Thyroid gland (tissue), 4 donors: ENCODE measurements around the gene DSP. TPM values are rescaled to one million over a fixed set of nuclear protein-coding genes. Genes with fewer than 3 reads are reported as not detected.

Source experiments
- DNase-seq, 2 donors: peaks; one replicate each; pipeline ENCODE4 v3.0.0-alpha.2; 2019
- H3K27ac ChIP-seq, 3 donors: fragments of 200-600 bp; sonication (generic); 1 replicate in 2 of 3; 2 replicates in 1 of 3; pipeline ENCODE4 v1.5.1; 2016 to 2019; ENCODE audit warnings: mild to moderate bottlenecking in 1 of 3, moderate library complexity in 1 of 3
- H3K27me3 ChIP-seq: fragments of 200-600 bp; sonication (generic); one replicate; pipeline ENCODE4 v1.5.1; 2019
- H3K36me3 ChIP-seq, 2 donors: fragments of 200-600 bp; sonication (generic); one replicate each; pipeline ENCODE4 v1.5.1; 2016 to 2019
- H3K4me1 ChIP-seq, 2 donors: fragments of 200-600 bp; sonication (generic); one replicate each; pipeline ENCODE4 v1.5.1; 2017 to 2019
- H3K4me3 ChIP-seq, 3 donors: fragments of 200-600 bp; sonication (generic); replicated peaks in 1 of 3; 1 replicate in 2 of 3; 2 replicates in 1 of 3; pipeline ENCODE4 v1.5.1; 2016; ENCODE audit warnings: mild to moderate bottlenecking in 1 of 3
- H3K9me3 ChIP-seq: fragments of 200-600 bp; sonication (generic); one replicate; pipeline ENCODE4 v1.5.1; 2017
- CTCF ChIP-seq, 6 experiments: fragments of 200-600 bp in 3 of 6; fragments of 450-650 bp in 3 of 6; sonication (generic) in 3 of 6; IDR thresholded peaks; one replicate each; pipeline ENCODE4 v1.5.1; 2016 to 2019; ENCODE audit warnings: antibody characterized with exemption in 6 of 6, mild to moderate bottlenecking in 2 of 6, inconsistent platforms in 1 of 6, moderate library complexity in 1 of 6
- POLR2A ChIP-seq, 2 donors: fragments of 450-650 bp; IDR thresholded peaks; one replicate each; pipeline ENCODE4 v1.6.1; 2017; ENCODE audit warnings: antibody characterized with exemption in 2 of 2, mild to moderate bottlenecking in 2 of 2, moderate library complexity in 1 of 2
- WGBS, 2 donors: methylation state at CpG; one replicate each; pipeline ENCODE4 v1.1.5; 2017; 5-methylcytosine and 5-hydroxymethylcytosine counted together
- intact Hi-C: fragments of 100-400 bp; cut with DNase I; formaldehyde crosslinking; loops from one replicate; pipeline ENCODE4 v1.15.1; 2023
- total RNA-seq, 4 donors: library from RNA; depleted of rRNA; stranded (reverse); fragments of >200 nt; gene quantifications; one replicate each; pipeline ENCODE4 v1.2.3, GENCODE V29; 2016

DSP gene
- total RNA-seq, 4 donors from 2014 or later: 122 to 176 (median 145) TPM

GRCh38 chr6:7545316-7546019 lies 4.0 kb downstream of the DSP start:
- intact Hi-C loops: no loop called here
- Histone ChIP-seq H3K4me3 (no peak overlapping the region), H3K27ac (peak overlapping the region in 2 of 3 donors; percentile 75 to 83), H3K4me1 (peaks cover 41 to 50% of the 10 kb centered on the region in 2 donors), H3K9me3 (no peaks in the 10 kb centered on the region), H3K27me3 (no peaks in the 10 kb centered on the region), H3K36me3 (no peaks in the 10 kb centered on the region)
- 86% methylated on average over 12 of the region's 12 CpGs for WGBS, 2 donors
- DNase-seq: no peak
- TF ChIP-seq POLR2A (IDR thresholded peaks at IDR 0.05) (no peak), CTCF (IDR thresholded peaks at IDR 0.05) (no peak)

- Histone ChIP-seq H3K27me3 (no peaks in the 10 kb centered on the region), H3K4me3 (no peak overlapping the region), H3K27ac (peak overlapping the region in 2 of 3 donors; percentile 75 to 83), H3K9me3 (no peaks in the 10 kb centered on the region), H3K36me3 (no peaks in the 10 kb centered on the region), H3K4me1 (peaks cover 46 to 48% of the 10 kb centered on the region in 2 donors)
- DNase-seq: no peak
- no peak for TF ChIP-seq POLR2A (IDR thresholded peaks at IDR 0.05)
- TF ChIP-seq CTCF (IDR thresholded peaks at IDR 0.05): no peak
- WGBS, 2 donors: 83% methylated on average over 6 of the region's 6 CpGs
- intact Hi-C loops: no loop called here
Measured at GRCh38 chr6:7546020-7546369, 4.5 kb downstream of the DSP start.

GRCh38 chr6:7546383-7546782 lies 4.9 kb downstream of the DSP start:
- no peak for TF ChIP-seq POLR2A (IDR thresholded peaks at IDR 0.05)
- TF ChIP-seq CTCF (IDR thresholded peaks at IDR 0.05): no peak
- no peak overlapping the region for H3K4me3 ChIP-seq
- 95 to 97% methylated on average over 2 of the region's 2 CpGs for WGBS, 2 donors
- no peaks in the 10 kb centered on the region for H3K36me3 ChIP-seq
- intact Hi-C loops: no loop called here
- H3K27me3 ChIP-seq: no peaks in the 10 kb centered on the region
- peak overlapping the region in 2 of 3 donors; percentile 75 to 83 for H3K27ac ChIP-seq
- no peaks in the 10 kb centered on the region for H3K9me3 ChIP-seq
- peaks cover 50 to 51% of the 10 kb centered on the region in 2 donors for H3K4me1 ChIP-seq
- no peak for DNase-seq

GRCh38 chr6:7546896-7547295 lies 5.4 kb downstream of the DSP start:
- H3K27me3 ChIP-seq: no peaks in the 10 kb centered on the region
- intact Hi-C loops: no loop called here

More at GRCh38 chr6:7546896-7547295, 5.4 kb downstream of the DSP start:
- Histone ChIP-seq H3K27ac (peak overlapping the region; percentile 41 to 83 (median 75)), H3K36me3 (no peaks in the 10 kb centered on the region), H3K4me1 (peaks cover 55 to 57% of the 10 kb centered on the region in 2 donors), H3K9me3 (no peaks in the 10 kb centered on the region), H3K4me3 (no peak overlapping the region)
- peak; percentile 19 to 27 for DNase-seq
- WGBS, 2 donors: 75 to 76% methylated on average over 4 of the region's 4 CpGs
- TF ChIP-seq POLR2A (IDR thresholded peaks at IDR 0.05) (no peak), CTCF (IDR thresholded peaks at IDR 0.05) (no peak)
